Common myeloid progenitor, CD34-positive (primary cell): Measurements from ENCODE around the gene FAM228B. TPM values are rescaled to one million over a fixed set of nuclear protein-coding genes. Genes with fewer than 3 reads are reported as not detected.

ENCODE experiments used
- CTCF ChIA-PET: fragments of 350-600 bp; sonication (Branson Sonifier 250); formaldehyde crosslinking; loops from one replicate; lab custom pipeline; 2021; ENCODE audit warnings: antibody characterized with exemption; lab: Charles Lee
- POLR2A ChIA-PET: fragments of 350-600 bp; sonication (Branson Sonifier 250); formaldehyde crosslinking; loops from one replicate; lab custom pipeline; 2021; ENCODE audit warnings: antibody characterized with exemption; lab: Charles Lee
- DNase-seq, 3 donors: peaks; one replicate each; pipeline versions ENCODE4 v3.0.0 to v3.0.0-alpha.2; 2013
- H3K27ac ChIP-seq, 2 experiments: 1 replicate in 1 of 2; 2 replicates in 1 of 2; pipeline ENCODE4 v1.7.0; 2013; ENCODE audit warnings: inconsistent platforms in 2 of 2, low read length in 2 of 2, mild to moderate bottlenecking in 2 of 2, low read depth in 1 of 2, moderate library complexity in 1 of 2; ENCODE audit not compliant: severe bottlenecking in 2 of 2, insufficient read depth in 1 of 2, poor library complexity in 1 of 2
- H3K27me3 ChIP-seq, 5 experiments: replicated peaks in 2 of 5; 1 replicate in 3 of 5; 2 replicates in 2 of 5; pipeline versions ENCODE4 v1.6.1 to v1.7.0; 2013; ENCODE audit warnings: low read length in 4 of 5, mild to moderate bottlenecking in 2 of 5, moderate library complexity in 2 of 5, inconsistent platforms in 1 of 5; ENCODE audit not compliant: insufficient read depth in 5 of 5, control insufficient read depth in 4 of 5
- H3K36me3 ChIP-seq, 4 experiments: 1 replicate in 2 of 4; 2 replicates in 2 of 4; pipeline versions ENCODE4 v1.6.1 to v1.7.0; 2013; ENCODE audit warnings: low read length in 3 of 4, control low read depth in 1 of 4, mild to moderate bottlenecking in 1 of 4; ENCODE audit not compliant: control insufficient read depth in 4 of 4, insufficient read depth in 4 of 4
- H3K4me1 ChIP-seq, 4 experiments: 1 replicate in 3 of 4; 2 replicates in 1 of 4; pipeline versions ENCODE4 v1.6.1 to v1.7.1; 2013; ENCODE audit warnings: low read length in 3 of 4, mild to moderate bottlenecking in 3 of 4, control low read depth in 1 of 4, inconsistent platforms in 1 of 4, moderate library complexity in 1 of 4; ENCODE audit not compliant: control insufficient read depth in 4 of 4, insufficient read depth in 4 of 4; ENCODE audit errors: control extremely low read depth in 1 of 4
- H3K4me3 ChIP-seq, 7 experiments: 1 replicate in 4 of 7; 2 replicates in 3 of 7; pipeline versions ENCODE4 v1.5.1 to v1.7.0; 2013; ENCODE audit warnings: mild to moderate bottlenecking in 7 of 7, low read length in 6 of 7, moderate library complexity in 6 of 7, inconsistent platforms in 2 of 7, low read depth in 2 of 7, control low read depth in 1 of 7; ENCODE audit not compliant: insufficient read depth in 4 of 7, control insufficient read depth in 1 of 7; ENCODE audit errors: extremely low read depth in 1 of 7
- H3K9me3 ChIP-seq, 5 experiments: 1 replicate in 4 of 5; 2 replicates in 1 of 5; pipeline versions ENCODE4 v1.6.1 to v1.7.1; 2013; ENCODE audit warnings: low read length in 4 of 5, mild to moderate bottlenecking in 2 of 5, inconsistent platforms in 1 of 5, low read depth in 1 of 5, moderate library complexity in 1 of 5; ENCODE audit not compliant: control insufficient read depth in 4 of 5, insufficient read depth in 2 of 5; ENCODE audit errors: control extremely low read depth in 1 of 5
- WGBS: methylation state at CpG from one replicate; pipeline ENCODE4 v1.1.5; 2013; ENCODE audit not compliant: insufficient coverage; 5-methylcytosine and 5-hydroxymethylcytosine counted together
- polyA plus RNA-seq: library from polyadenylated mRNA; unstranded; fragments of 120-200 nt; gene quantifications from one replicate; pipeline ENCODE4 v1.2.1, GENCODE V29; 2013

The FAM228B gene
- polyA plus RNA-seq = 43.7 TPM

DNA sequence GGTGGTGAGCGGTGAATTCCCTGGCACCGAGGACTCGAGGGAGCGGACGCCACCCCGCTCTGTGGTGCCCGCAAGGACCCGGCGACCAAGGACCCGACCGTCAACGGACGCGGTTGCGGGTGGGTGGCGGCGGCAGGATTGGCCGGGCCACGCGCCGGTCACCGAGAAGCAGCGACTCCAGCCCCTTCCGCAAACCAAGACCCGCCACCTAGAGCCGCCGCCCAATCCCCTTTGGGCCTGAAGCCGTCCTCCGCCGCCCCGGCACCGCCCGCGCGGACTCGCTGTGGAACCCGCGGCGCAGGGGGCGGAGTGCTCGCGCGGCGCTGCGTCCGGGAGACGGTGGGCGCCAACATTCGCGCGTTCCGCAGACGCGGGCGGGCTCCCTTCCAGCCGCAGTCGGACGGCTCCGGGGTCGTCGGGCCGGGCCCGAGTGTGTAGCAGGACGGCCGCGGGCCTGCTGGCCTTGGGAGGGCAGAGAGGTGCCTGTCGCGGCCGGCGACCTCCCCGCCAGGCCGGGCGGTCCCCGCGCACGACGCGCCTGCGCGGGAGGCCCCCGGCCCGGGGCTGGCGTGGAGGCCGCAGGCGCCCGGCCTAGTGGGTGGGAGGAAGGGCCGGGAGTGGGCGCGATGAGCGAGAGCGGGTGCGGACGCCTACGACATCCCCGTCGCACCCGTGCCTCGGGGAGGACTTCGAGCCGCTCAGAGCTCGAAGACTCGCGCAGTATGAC lies at the start of gene FAM228B, which contains the start of gene PFN4:
FAM228B (plus strand) TSS at position 275 of the 727 bp plus-strand sequence. CDS start 893 bp downstream, outside the sequence.
PFN4 (minus strand) TSS at position 140 of the 727 bp plus-strand sequence. CDS start 799 bp downstream, outside the sequence.
- H3K4me3 ChIP-seq = peak within 1 kb of the TSS; percentile 67 to 86 (median 80)
- peak; percentile 78 to 90 (median 86) for DNase-seq
- POLR2A ChIA-PET = interaction anchor here (0.5 kb wide), 1 partner anchor 374 kb away, joined by 4 read pairs; no protein-coding TSS in a partner anchor
- no peaks in the 10 kb centered on the region for H3K9me3 ChIP-seq
- whole genome bisulfite sequencing = under 1% methylated on average over 88 of the region's 103 CpGs
- H3K27me3 ChIP-seq = no peaks in the 10 kb centered on the region
- H3K4me1 ChIP-seq = peaks cover 3 to 24% (median 17%) of the 10 kb centered on the region in 4 experiments
- peak within 1 kb of the TSS; percentile 76 to 88 for H3K27ac ChIP-seq
- no peaks in the 10 kb centered on the region for H3K36me3 ChIP-seq
- CTCF ChIA-PET = interaction anchor here (1.5 to 1.9 kb wide), 2 partner anchors 11 to 39 kb away, joined by 9 read pairs; partner anchors contain the start of gene TP53I3

DNA sequence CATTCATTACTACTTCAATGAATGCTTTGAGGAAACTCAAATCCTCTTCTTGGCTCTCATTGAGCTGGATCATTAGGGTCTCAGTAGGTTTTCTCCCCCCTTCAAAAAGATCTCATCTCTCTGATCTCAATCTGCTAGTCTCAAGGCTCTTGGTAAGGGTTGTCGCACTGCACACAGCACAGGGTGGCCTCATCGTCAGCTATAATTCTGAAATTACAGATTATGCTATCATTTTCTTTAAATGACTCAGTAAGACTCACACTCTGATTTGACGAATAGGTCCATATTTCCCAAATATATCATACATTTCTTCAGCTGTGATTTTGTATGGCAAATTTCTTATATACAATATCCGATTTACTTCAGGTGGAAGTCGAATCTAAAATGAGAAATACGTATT lies 49.5 kb upstream of the FAM228B start:
- Histone ChIP-seq H3K4me1 (peaks cover 11 to 27% (median 19%) of the 10 kb centered on the region in 4 experiments), H3K27ac (no peak overlapping the region), H3K27me3 (no peaks in the 10 kb centered on the region), H3K9me3 (no peaks in the 10 kb centered on the region), H3K36me3 (peaks cover 10 to 39% (median 23%) of the 10 kb centered on the region in 4 experiments), H3K4me3 (no peak overlapping the region)
- 90% methylated on average over 2 of the region's 6 CpGs for WGBS
- DNase-seq = no peak
- ChIA-PET CTCF (interaction anchor here (1.2 to 4.8 kb wide), 4 partner anchors 10 to 26 kb away, joined by 3 to 26 read pairs (median 11); partner anchors contain the start of genes TP53I3 and WDCP), POLR2A (interaction anchor here (0.6 kb wide), 1 partner anchor 37 kb away, joined by 3 read pairs; no protein-coding TSS in a partner anchor)

DNA sequence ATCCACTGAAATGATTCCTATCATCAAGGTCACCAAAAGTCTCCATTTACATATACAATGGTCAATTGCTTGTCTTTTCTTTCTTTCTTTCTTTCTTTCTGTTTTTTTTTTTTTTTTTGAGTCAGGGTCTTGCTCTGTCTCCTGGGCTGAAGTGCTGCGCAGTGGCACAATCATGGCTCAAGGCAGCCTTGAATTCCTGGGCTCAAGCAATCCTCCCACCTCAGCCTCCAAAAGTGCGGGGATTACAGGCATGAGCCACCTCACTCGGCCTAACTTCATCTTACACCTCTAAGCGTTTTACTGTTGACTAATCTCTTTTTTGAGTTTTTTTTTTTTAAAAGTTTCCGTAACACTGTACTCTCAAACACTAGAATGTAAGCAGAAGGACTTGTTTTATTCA lies 48.0 kb upstream of the FAM228B start:
- Histone ChIP-seq H3K36me3 (peaks cover 10 to 38% (median 26%) of the 10 kb centered on the region in 4 experiments), H3K27me3 (no peaks in the 10 kb centered on the region), H3K27ac (peak overlapping the region; percentile 84 to 93), H3K4me1 (peaks cover 11 to 27% (median 19%) of the 10 kb centered on the region in 4 experiments), H3K4me3 (peak overlapping the region in 6 of 7 experiments; percentile 80 to 99 (median 93)), H3K9me3 (no peaks in the 10 kb centered on the region)
- POLR2A ChIA-PET = no interaction called here
- no peak for DNase-seq
- WGBS = 100% methylated on average over 1 of the region's 5 CpGs
- CTCF ChIA-PET = interaction anchor here (0.8 kb wide), 1 partner anchor 8 kb away, joined by 3 read pairs; no protein-coding TSS in a partner anchor

DNA sequence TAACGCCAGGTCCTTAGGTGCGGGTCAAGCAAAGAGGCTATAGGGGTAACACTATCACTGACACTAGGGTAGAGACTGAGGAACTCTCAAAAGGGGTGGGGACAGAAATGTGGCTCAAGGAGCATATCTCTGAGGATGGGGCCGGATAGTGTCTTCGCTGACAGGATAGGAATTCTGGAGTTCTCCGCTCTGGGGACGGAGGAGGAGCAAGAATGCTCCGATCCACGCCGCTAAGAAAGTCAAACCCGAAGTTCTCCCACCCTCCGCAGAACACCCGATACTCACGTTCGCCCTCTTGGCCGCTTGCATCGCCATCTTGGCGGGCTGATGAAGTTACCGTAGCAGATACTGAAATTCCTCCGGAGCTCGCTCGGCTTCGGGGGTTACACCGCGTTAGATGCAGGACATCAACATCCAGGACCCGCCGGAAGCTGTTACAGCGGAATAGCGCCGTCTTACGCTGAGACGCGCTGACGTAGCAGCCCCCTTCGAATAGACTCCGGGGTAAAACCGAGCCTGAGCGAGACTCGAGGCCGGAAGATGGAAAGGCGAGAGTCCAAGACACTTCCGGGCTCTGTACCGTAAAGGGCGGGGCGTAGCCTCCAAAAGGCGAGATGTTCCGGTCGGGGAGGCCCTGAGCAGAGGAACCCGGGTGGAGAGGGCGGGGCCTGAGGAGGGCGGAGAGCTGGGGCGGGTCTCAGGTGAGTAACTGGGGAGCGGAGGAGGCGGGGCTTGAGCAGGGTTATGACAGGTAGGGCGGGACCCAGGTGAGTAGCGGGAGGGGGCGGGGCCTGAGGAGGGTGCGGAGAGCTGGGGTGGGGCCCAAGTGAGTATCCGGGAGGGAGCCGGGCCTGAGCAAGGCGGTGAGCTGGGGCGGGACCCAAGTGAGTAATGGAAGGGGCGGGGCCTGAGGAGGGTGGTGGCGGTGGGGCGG lies 47.1 kb upstream of the FAM228B start, which contains the start of gene SF3B6:
SF3B6 (minus strand) TSS at position 412 of the 934 bp plus-strand sequence; CDS start at position 315, 97 bp downstream.
- peaks cover 8 to 42% (median 32%) of the 10 kb centered on the region in 4 experiments for H3K36me3 ChIP-seq
- DNase-seq = peak; percentile 99 to 100 (median 100)
- CTCF ChIA-PET = interaction anchor here (0.7 to 1.3 kb wide), 7 partner anchors 9 to 252 kb away, joined by 3 to 6 read pairs (median 3); no protein-coding TSS in a partner anchor
- peak within 1 kb of the TSS; percentile 80 to 99 (median 92) for H3K4me3 ChIP-seq
- no peaks in the 10 kb centered on the region for H3K27me3 ChIP-seq
- H3K9me3 ChIP-seq = no peaks in the 10 kb centered on the region
- H3K4me1 ChIP-seq = peaks cover 13 to 27% (median 19%) of the 10 kb centered on the region in 4 experiments
- peak within 1 kb of the TSS; percentile 84 to 93 for H3K27ac ChIP-seq
- WGBS = under 1% methylated on average over 60 of the region's 64 CpGs
- POLR2A ChIA-PET = interaction anchor here (1.0 to 2.1 kb wide), 3 partner anchors 8 to 29 kb away, joined by 5 to 12 read pairs (median 8); partner anchors contain the start of genes TP53I3 and WDCP

DNA sequence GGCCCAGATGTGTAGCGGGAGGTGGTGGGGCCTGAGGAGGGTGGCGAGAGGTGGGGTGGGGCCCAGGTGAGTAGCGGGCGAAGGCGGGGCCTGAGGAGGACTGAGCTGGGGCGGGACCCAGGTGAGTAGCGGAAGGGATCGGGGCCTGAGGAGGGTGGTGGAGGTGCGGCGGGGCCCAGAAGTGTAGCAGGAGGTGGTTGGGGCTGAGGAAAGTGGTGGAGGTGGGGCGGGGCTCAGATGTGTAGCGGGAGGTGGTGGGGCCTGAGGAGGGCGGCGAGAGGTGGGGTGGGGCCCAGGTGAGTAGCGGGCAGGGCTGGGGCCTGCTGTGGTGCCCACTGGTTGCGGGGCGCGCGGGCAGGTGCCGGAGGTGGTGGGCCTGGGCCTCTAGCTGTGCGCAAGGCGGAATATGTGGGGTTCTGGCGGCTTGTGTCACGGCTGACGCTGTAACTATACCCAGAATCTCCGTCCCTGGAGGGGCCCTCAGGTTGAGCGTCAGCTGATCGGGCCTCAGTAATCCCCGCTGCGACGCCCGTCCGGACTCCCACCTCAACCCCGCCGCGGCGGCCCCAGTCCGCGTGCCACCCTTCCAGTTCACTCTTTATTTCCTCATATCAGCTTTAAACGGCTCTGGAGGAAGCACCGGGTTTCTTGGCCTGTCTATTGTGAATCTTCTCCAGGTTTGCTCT lies 46.3 kb upstream of the FAM228B start:
- WGBS = 0% methylated on average over 27 of the region's 41 CpGs
- Histone ChIP-seq H3K4me3 (peak overlapping the region; percentile 58 to 99 (median 86)), H3K36me3 (peaks cover 6 to 43% (median 29%) of the 10 kb centered on the region in 4 experiments), H3K27me3 (no peaks in the 10 kb centered on the region), H3K4me1 (peaks cover 13 to 27% (median 19%) of the 10 kb centered on the region in 4 experiments), H3K27ac (peak overlapping the region; percentile 84 to 93), H3K9me3 (no peaks in the 10 kb centered on the region)
- ChIA-PET POLR2A (interaction anchor here (0.6 to 2.1 kb wide), 3 partner anchors 8 to 149 kb away, joined by 6 to 12 read pairs (median 8); partner anchors contain the start of genes TP53I3 and WDCP), CTCF (interaction anchor here (0.7 to 1.3 kb wide), 5 partner anchors 10 to 252 kb away, joined by 3 to 6 read pairs (median 3); no protein-coding TSS in a partner anchor)
- peak; percentile 24 to 69 (median 55) for DNase-seq

DNA sequence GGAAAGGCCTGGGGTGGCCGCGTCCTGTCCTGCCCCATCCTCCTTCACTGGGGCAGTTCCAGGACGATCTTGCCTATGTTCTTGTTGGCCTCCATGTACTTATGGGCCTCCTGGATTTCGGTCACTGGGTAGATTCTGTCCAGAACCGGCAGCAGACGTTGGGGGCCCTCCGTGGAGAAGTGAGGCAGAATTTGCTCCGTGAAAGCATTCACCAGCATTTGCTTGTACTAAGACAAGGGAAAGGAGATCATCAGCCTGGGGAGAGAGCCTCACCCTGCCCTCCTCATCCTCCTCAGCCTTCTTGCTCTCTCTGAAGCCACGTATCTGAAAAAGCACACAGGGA lies 45.8 kb upstream of the FAM228B start:
- peaks cover 5 to 43% (median 28%) of the 10 kb centered on the region in 4 experiments for H3K36me3 ChIP-seq
- WGBS = 3% methylated on average over 8 of the region's 9 CpGs

More for the DNA sequence above, 45.8 kb upstream of the FAM228B start:
- Histone ChIP-seq H3K27ac (peak overlapping the region; percentile 84 to 93), H3K9me3 (no peaks in the 10 kb centered on the region), H3K27me3 (no peaks in the 10 kb centered on the region), H3K4me1 (peaks cover 13 to 29% (median 20%) of the 10 kb centered on the region in 4 experiments), H3K4me3 (peak overlapping the region; percentile 58 to 99 (median 86))
- DNase-seq = no peak
- ChIA-PET CTCF (no interaction called here), POLR2A (interaction anchor here (0.6 to 2.1 kb wide), 2 partner anchors 31 to 150 kb away, joined by 6 to 12 read pairs; partner anchors contain the start of gene WDCP)
